HG03520 (cell line): ENCODE measurements around the gene AMH.

Source experiments
- ATAC-seq: cut with Tn5 transposase; IDR thresholded peaks from one replicate; pipeline ENCODE4 v1.9.1; 2021; ENCODE audit warnings: mild to moderate bottlenecking, moderate library complexity; ENCODE audit not compliant: unreplicated experiment

The AMH gene

DNA sequence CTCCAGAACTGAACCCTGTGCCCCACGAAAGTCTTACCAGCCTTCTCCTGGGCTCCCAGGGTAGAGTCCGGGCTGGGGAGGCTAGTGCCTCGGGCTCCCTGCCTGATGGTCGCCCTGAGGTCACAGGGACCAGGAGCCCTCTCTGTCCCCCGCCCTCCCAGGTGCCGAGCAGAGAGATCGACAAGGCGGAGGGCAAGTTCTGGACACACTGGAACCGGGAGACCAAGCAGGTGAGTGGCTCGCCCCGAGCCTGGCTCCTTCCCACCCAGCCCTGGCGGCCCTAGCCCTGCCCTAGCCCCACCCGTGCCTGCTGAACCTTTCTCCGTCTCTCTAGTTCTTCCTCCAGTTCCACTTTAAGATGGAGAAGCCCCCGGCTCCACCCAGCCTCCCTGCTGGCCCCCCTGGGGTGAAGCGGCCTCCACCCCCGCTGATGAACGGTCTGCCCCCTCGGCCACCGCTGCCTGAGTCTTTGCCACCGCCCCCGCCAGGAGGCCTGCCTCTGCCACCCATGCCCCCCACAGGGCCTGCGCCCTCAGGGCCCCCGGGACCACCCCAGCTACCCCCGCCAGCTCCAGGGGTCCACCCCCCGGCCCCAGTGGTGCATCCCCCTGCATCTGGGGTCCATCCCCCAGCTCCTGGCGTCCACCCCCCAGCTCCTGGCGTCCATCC is 1.6 kb upstream of the AMH start:
- ATAC-seq, result no peak

DNA sequence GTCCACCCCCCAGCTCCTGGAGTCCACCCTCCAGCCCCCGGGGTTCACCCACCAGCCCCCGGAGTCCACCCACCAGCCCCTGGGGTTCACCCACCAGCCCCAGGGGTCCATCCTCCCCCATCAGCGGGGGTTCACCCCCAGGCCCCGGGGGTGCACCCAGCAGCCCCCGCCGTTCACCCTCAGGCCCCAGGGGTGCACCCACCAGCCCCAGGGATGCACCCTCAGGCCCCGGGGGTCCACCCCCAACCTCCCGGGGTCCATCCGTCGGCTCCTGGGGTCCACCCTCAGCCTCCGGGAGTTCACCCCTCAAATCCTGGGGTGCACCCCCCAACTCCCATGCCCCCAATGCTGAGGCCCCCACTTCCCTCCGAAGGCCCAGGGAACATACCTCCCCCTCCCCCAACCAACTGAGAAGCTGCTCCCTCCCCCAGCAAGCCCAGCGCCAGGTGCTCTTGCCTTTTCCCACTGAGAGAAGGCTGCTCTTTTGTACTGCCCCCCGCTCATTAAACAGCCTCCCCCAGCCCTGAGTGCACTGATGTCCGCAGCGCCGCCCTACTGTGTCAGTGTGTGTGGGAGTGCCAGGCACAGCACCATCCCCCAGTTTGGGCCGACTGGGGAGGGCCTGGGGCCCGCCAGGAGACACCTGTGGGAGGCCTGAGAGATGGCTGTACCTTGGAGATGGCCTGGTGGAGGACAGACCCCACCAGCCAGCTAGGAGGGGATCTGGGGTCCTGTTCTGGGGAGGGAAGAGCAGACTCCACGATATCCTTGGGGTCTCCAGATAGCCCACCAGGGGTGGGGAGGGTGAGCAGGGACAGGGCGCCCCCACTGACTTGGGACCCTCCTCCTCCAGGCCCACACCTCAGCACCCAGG is 750 bp upstream of the AMH start:
- ATAC-seq, result no peak

DNA sequence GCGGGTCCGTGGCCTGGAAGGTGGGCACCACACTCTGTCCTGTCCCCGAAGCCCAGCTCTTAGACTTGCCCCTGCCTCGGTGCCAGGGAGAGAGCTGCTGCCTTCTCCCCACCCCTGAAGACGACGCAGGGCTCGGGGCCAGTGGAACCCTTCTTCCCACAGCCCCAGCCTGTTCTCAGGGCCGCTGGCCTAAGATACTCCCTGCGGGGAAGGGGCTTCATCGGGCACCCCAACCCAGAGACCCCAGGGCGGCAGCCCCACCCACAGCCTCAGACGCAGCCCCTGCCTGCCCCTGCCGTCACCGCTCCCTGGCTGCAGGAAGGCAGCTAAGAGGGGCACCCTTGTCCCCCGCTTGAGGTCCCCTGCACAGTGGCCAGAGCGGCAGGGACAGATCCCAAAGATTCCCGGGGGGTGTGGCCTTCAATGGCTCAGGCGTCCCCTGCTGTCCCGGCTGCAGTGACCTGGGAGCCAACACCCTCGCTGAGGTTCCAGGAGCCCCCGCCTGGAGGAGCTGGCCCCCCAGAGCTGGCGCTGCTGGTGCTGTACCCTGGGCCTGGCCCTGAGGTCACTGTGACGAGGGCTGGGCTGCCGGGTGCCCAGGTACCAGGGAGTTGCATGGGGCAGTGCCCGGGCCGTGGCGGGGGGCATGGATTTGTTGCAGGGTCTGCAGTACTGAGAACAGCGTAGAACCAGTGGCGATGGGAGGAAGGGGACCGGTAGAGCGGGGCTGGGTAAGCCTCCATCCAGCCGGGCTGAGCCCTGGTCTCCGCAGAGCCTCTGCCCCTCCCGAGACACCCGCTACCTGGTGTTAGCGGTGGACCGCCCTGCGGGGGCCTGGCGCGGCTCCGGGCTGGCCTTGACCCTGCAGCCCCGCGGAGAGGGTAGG is 1.0 kb downstream of the AMH start:
- ATAC-seq, result no peak

DNA sequence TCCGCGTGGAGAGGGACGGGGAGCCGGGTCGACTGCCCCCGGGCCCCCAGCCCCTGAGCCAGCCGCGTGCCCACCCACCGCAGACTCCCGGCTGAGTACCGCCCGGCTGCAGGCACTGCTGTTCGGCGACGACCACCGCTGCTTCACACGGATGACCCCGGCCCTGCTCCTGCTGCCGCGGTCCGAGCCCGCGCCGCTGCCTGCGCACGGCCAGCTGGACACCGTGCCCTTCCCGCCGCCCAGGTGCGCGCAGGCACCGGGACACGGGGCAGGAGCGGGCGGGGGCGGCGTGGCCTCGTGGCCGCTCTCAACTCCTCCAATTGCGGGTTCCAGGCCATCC is 1.6 kb downstream of the AMH start:
- no peak for ATAC-seq

DNA sequence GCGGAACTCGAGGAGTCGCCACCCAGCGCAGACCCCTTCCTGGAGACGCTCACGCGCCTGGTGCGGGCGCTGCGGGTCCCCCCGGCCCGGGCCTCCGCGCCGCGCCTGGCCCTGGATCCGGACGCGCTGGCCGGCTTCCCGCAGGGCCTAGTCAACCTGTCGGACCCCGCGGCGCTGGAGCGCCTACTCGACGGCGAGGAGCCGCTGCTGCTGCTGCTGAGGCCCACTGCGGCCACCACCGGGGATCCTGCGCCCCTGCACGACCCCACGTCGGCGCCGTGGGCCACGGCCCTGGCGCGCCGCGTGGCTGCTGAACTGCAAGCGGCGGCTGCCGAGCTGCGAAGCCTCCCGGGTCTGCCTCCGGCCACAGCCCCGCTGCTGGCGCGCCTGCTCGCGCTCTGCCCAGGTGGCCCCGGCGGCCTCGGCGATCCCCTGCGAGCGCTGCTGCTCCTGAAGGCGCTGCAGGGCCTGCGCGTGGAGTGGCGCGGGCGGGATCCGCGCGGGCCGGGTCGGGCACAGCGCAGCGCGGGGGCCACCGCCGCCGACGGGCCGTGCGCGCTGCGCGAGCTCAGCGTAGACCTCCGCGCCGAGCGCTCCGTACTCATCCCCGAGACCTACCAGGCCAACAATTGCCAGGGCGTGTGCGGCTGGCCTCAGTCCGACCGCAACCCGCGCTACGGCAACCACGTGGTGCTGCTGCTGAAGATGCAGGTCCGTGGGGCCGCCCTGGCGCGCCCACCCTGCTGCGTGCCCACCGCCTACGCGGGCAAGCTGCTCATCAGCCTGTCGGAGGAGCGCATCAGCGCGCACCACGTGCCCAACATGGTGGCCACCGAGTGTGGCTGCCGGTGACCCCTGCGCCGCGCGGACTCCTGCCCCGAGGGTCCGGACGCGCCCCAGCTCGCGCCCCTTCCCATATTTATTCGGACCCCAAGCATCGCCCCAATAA is 2.3 kb downstream of the AMH start:
- no peak for ATAC-seq

DNA sequence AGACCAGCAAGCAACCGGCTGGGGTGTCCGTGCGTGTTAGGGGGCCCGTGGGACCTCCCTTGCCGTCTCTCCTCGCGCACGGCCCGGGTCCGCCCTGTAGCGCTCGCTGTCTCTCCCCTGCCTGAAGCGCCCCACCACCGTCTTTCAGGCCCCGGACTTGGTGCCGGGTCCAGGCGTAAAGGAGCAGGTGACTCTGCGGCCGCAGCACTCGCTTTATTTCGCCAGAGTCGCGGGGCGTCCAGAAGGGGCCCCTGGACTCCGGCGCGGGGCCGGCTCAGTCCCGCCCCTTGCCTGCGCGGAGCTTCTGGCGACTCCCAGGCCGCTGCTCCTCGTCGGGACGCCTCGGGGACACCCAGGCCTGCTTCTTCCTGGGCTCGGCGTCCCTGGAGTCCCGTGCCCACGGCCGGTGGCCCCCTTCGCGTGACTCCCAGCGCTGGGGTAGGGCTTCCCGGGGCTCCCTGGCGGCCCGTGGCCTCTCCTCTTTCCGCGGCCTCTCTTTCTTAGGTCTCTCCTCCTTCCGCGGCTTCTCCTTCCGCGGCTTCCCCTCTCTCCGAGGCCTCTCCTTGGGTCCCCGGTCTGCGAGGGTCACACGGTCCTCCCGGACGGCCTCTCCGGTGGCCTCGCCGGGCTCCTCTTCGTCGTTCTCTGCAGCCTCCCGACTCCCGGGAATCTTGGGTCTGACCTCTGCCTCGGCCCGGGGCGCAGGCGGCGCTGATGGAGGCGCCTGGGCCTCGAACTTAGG is 3.1 kb downstream of the AMH start:
- no peak for ATAC-seq

DNA sequence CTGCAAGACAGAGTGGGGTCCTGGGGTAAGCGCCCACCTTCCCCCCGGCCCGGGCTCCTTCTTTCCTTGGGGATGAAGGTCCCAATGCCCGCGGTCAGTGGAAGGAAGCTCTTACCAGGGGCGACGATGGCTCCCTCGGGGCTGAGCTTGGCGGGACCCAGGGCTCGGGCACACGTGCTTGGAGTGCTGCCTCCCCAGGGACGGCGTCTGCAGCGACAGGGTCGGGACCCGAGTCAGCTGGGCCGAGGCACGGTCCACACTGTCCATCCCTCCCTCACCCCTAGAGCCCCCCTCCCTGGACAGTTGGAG is 3.6 kb downstream of the AMH start:
- no peak for ATAC-seq

DNA sequence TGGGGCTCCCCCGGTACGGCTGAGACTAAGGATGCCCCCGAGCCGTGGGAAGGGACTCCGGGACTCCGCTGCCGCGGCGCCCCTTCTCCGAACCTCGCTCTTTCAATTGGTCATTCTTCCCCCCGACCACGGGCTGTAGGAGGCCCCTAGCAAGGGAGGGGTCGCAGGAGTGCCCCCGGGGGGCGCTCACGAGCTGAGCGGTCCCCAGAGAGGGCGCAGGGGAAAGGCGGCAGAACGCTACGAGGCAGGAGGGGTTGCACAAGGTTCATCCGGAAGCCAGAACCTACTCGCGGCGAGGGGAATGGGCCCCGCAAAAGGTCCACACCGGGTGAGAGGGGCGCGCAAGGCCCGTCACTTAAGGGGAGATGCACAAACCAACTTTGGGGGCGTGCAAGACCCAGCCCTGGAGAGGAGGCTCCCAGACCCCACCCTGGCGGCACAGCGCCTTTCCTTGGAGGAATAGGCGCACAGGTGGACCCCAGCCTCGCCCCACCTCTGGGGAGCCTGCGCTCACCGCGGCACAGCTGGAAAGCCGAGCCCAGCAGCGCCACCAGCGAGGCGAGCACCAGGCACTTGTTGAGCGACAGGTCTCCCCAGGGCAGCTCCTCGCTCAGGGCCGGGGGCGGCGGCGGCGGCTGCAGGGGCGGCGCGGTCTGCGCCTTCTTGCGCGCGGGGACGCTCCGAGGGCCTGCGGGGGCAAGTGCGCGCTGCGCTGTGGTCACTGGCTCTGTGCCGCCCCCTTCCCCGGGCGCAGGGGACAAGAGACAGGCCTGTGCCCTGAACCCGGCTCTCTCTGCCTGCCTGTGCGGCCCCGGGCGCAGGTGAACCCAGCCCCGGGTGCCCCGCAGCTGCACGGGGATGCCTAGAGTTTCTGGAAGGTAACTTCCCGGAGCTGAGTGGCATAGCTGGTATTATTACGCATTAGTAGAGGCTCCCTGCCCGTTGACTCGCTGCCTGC is 4.3 kb downstream of the AMH start:
- ATAC-seq, result no peak

DNA sequence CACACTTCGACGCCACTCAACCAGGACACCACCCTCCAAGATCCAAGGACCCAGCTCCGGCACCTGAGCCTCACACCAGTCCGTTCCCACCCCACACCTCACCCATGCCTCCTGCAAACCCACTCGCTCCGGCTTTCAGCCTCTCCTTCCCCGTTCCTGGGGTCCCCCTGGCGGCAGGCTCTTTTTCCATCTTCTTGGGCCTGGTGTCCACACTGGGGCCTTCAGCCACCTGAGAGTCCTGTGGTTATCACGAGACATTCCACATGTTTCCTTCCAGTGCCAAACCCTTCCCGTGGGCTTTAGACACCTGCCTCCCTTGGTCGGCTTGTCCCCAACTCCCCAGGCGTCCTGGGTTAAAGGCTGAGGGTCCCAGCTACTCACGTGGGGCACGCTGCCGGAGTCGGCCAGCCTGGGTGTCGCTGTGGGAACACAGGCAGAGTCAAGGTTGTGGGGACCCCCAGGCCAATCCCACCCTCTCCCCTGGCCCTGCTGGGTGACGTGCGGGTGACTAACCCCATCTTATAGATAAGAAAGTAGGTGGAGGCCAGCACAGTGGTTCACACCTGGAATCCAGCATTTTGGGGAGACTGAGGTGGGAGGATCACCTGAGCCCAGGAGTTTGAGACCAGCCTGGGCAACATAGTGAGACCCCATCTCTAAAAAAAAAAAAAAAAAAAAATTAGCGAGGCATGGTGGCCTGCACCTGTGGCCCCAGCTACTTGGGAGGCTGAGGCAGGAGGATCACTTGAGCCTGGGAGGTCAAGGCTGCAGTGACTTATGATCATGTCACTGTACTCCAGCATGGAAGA is 5.1 kb downstream of the AMH start:
- ATAC-seq, result no peak

DNA sequence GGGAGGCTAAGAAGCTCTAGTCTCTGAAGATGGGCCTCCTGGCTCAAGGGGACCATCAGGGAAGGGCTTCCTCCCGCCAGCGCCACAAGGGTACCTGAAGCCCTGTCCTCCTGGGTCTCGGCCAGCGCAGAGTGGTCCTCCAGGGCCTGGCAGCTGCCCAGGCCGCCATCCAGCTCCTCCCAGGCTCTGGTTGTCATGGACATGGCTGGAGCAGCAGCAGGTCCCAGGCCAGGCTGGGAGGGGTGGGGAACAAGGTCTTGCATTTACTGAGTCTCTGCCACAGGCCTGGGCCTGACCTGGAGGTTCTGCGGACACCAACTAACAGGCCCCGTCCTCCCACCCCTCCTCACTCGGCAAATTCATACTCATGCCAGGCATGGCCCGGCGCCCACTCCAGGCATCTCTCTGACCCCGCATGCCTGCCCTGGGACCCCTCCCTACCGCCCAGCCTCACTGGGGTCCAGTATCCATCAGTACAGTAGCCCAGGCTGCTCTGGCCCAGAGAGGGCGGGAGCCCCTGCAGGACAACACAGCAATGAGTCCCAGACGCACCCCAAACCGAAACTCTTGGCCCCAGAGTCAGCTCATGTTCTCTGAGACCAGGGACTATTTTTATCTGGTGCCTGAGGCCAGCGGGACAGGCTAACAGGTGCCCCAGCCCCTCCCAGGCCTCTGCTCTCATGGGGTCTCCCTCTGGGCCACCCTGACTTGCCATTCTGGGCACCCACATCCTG is 6.2 kb downstream of the AMH start:
- no peak for ATAC-seq

DNA sequence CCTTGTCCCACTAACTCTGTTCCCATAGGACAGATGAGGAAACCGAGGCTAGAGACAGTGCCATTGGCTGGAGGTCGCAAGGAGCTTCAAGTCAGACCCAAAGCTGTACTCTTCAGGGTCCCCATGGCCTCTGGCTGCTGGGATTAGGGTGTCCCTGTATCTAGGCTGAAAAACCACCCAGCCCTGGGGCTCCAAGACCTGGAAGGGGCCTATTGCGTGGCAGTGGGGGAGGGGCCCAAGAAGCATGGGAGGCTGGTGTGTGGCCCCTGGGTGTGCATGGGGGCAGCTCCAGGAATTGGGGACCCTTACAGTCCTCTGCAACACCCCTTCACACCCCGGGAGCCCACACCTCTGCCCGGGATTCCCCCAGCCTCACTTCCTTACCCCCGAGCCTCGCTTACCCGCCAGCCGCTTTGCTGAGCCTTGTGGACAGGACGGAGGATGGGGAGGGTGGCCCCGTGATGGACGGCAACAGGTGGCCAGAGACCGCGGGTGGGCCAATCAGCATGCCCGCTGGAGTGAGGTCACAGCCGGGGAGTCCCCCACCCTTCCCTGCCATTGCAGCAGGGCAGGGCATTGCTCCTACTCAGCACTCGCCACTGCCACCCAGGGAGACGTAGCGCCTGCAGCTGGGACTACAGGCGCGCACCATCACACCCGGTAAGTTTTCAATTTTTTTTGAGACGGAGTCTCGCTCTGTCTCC is 7.0 kb downstream of the AMH start, which contains the start of gene JSRP1:
Gene JSRP1, minus strand, starts transcription at position 436 of the 704 bp plus-strand sequence. CDS start 1,103 bp downstream, outside the sequence.
- no peak for ATAC-seq

DNA sequence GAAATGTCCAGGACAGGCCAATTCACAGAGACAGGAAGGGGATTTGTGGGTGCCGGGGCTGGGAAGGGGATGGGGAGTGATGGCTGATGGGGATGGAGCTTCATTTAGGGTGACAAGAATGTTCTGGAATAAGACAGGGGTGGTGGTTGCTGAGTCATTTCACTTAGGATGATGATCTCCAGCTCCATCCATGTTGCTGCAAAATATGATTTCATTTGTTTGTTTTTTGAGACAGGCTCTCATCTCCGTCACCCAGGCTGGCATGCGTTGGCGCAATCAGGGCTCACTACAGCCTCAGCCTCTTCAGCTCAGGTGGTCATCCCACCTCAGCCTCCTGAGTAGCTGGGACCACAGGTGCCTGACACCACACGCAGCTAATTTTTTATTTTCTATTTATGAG is 10.2 kb downstream of the AMH start:
- ATAC-seq, result no peak

DNA sequence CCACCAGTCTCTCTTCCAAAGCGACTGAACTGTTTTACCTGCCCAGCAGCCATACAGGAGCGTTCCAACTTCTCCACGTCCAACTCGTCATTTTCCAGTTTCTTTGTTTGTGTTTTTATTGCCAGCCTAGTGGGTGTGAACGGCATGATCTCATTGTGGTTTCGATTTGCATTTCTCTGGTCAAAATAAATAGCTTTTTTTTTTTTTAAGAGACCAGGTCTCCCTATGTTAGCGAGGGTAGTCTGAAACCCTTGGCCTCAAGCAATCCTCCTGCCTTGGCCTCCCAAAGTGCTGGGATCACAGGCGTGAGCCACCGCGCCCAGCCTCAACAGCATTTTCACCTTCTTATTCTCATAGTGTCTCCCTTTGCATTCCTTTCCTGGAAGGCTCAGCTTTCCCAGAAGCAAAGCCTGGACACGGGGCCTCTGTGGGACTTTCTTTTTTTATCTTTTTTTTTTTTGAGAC is 11.2 kb downstream of the AMH start:
- no peak for ATAC-seq

DNA sequence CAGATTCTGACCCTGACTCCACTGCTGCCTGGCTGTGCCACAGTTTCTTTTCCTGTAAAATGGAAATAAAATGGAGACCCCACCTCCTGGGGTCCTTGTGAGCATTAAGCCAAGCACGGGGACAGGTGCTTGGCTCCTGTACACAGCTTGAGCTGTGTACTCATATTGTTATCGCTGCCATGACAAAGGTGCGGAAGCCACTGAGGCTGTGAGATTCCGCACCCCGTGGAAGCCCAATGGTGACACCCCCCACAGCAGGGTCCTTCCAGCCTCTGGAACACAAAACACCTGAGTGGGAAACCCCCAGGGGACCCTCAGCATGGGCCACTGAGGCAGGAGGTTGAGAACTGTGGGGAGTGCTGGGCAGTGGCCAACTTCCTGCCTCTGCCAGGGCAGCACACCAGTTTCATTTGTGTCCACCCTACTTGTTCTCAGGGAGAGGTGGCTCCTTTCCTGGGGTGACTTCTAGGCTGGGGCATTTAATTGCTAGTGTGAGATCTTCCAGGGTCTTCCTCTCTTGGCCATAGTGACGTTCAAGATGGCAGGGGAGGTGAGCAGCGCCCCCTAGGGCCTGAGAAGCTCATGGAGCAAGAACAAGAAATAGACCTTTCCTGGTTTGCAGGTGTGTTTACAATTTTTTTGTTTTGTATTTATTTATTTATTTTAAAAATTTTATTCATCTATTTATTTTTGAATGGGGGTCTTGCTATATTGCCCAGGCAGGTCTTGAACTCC is 12.5 kb downstream of the AMH start:
- no peak for ATAC-seq

DNA sequence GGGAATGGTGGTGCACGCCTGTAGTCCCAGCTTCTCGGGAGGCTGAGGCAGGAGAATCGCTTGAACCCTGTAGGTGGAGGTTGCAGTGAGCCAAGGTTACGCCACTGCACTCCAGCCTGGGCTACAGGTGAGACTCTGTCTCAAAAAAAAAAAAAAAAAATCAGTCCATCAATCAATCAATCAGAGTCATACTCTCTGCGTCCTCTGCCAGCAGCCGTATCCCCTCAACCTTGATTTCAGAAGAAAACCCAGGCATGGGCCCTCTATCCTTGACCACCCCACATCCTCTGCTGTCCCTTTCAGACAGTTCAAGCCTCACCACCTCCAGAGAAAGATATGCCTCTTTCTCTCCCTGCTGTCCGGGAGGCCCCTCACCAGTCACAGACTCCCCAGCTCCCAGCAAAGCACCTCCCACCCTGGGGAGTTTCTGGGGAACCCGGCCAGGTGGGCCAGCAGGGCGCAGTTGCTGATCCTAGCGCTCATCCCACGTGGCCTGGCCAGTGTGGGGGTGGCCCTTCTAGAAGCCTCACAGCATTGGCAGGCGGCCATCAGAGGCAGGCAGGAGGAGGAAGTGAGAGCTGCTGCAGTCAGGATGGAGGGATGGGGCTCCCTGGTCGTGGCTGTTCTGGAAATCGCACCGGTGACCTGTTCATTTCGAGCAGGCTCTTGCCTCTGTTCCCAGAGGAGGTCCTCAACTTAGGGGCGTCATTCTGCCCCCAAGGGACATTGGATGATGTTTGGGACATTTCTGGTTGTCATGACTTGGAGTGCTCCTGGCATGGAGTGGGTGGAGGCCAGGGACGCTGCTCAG is 17.3 kb downstream of the AMH start:
- ATAC-seq, result no peak
